ENCODE results near the gene PPM1A. TPM values are rescaled to one million over a fixed set of nuclear protein-coding genes. Genes with fewer than 3 reads are reported as not detected.

The PPM1A gene
- polyA plus RNA-seq, 2 of the 4 experiments (the other 2 are of a cell fraction) = 37.1 to 76.6 TPM

DNA sequence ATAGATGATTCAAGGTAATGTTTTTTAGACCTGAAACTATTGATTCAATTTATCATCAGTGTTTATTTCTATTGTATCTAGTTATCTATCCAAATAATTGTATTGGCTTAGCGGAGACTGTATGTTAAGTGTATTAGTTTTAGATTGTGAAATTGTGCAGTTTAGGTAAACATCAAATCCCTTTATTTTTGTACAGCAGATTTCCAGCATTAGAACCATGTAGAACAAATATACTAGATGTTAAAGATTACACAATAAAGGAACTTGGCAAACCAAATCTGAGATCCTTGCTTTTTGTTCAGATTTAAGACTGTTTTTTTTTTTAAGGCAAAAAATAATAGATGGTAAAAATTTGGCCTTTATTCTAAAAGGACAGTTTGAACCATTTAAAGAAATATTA, 39.3 kb downstream of the PPM1A start:
- FAIRE-seq (no peak), DNase-seq (ENCODE audit: low read depth in 1 of 2, low spot score in 1 of 2) (no peak), ATAC-seq (no peak)
- ChIA-PET POLR2A (no interaction called here), CTCF (no interaction called here)
- WGBS (ENCODE audit: missing lambda C conversion rate) = 85% methylated on average over 1 of the region's 1 CpG
- no peak for TF ChIP-seq CEBPB (IDR thresholded peaks at IDR 0.05)
- TF ChIP-seq, protein P1, sequence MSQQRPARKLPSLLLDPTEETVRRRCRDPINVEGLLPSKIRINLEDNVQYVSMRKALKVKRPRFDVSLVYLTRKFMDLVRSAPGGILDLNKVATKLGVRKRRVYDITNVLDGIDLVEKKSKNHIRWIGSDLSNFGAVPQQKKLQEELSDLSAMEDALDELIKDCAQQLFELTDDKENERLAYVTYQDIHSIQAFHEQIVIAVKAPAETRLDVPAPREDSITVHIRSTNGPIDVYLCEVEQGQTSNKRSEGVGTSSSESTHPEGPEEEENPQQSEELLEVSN (IDR thresholded peaks at IDR 0.05; ENCODE audit: borderline replicate concordance, low read depth) = no peak
- Histone ChIP-seq H3K9me3 (no peaks in the 10 kb centered on the region), H3K4me2 (no peak overlapping the region), H3K4me3 (no peak overlapping the region), H3K4me1 (no peaks in the 10 kb centered on the region), H3K27ac (no peak overlapping the region)

DNA sequence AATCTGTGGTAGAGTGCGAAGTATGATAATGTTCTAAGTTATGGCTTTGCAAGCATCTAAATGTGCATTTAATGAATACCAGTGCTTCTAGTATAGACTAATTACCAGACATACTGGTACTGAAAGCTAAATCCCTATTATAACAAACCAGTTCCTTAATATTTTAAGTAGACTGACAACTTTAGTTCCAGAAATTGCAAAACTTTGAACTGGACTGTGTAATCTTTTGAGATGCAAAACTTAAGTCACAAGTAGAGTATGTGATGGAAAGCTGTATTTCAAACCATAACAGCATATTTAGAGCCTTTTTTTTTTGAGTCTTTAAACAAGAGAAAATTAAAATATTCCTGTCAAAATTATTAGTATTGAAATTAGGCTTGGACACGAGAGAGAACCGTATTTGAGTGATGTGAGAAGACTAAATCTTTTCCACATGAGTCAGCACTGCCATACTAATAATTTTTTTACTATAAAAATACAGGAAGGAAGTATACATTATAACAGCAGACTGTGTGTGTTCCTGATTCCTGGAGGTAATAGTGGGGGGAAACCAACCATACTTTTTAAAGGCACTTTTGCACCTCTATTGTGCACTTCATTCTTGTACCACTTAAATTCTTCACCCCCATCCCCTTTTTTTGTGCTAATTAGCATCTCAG, 45.5 kb downstream of the PPM1A start:
- POLR2A ChIA-PET = no interaction called here
- TF ChIP-seq BHLHE40 (IDR thresholded peaks at IDR 0.05; ENCODE audit: low read depth, low read length) (no peak), RNF2 (IDR thresholded peaks at IDR 0.05; ENCODE audit: borderline replicate concordance, low read depth) (no peak), NFE2L2 (conservative IDR thresholded peaks at IDR 0.05; ENCODE audit: low read length) (no peak), POLR2A (IDR thresholded peaks at IDR 0.05; ENCODE audit: low read length) (no peak), ZSCAN20 (CRISPR knock-in tag; IDR thresholded peaks at IDR 0.05) (no peak), TFCP2L1 (CRISPR knock-in tag; IDR thresholded peaks at IDR 0.05) (no peak), CBX8 (IDR thresholded peaks at IDR 0.05) (no peak), MAZ (IDR thresholded peaks at IDR 0.05; ENCODE audit: borderline replicate concordance, low read depth, low read length) (no peak), KDM5A (IDR thresholded peaks at IDR 0.05) (no peak), KDM1A (IDR thresholded peaks at IDR 0.05; ENCODE audit: low read depth) (no peak), HOXB13 (CRISPR knock-in tag; IDR thresholded peaks at IDR 0.05; ENCODE audit: low read depth) (no peak), HDAC2 (IDR thresholded peaks at IDR 0.05) (no peak), HOXA7 (CRISPR knock-in tag; IDR thresholded peaks at IDR 0.05) (no peak), CBX2 (IDR thresholded peaks at IDR 0.05; ENCODE audit: borderline replicate concordance, low read depth) (no peak)
- TF ChIP-seq, protein P2, sequence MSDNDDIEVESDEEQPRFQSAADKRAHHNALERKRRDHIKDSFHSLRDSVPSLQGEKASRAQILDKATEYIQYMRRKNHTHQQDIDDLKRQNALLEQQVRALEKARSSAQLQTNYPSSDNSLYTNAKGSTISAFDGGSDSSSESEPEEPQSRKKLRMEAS (IDR thresholded peaks at IDR 0.05) = no peak
- TF ChIP-seq, protein P3, sequence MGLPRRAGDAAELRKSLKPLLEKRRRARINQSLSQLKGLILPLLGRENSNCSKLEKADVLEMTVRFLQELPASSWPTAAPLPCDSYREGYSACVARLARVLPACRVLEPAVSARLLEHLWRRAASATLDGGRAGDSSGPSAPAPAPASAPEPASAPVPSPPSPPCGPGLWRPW (IDR thresholded peaks at IDR 0.05) = no peak
- TF ChIP-seq, protein P4, sequence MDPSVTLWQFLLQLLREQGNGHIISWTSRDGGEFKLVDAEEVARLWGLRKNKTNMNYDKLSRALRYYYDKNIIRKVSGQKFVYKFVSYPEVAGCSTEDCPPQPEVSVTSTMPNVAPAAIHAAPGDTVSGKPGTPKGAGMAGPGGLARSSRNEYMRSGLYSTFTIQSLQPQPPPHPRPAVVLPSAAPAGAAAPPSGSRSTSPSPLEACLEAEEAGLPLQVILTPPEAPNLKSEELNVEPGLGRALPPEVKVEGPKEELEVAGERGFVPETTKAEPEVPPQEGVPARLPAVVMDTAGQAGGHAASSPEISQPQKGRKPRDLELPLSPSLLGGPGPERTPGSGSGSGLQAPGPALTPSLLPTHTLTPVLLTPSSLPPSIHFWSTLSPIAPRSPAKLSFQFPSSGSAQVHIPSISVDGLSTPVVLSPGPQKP (IDR thresholded peaks at IDR 0.05; ENCODE audit: low read depth, low read length) = no peak
- TF ChIP-seq, protein P5, sequence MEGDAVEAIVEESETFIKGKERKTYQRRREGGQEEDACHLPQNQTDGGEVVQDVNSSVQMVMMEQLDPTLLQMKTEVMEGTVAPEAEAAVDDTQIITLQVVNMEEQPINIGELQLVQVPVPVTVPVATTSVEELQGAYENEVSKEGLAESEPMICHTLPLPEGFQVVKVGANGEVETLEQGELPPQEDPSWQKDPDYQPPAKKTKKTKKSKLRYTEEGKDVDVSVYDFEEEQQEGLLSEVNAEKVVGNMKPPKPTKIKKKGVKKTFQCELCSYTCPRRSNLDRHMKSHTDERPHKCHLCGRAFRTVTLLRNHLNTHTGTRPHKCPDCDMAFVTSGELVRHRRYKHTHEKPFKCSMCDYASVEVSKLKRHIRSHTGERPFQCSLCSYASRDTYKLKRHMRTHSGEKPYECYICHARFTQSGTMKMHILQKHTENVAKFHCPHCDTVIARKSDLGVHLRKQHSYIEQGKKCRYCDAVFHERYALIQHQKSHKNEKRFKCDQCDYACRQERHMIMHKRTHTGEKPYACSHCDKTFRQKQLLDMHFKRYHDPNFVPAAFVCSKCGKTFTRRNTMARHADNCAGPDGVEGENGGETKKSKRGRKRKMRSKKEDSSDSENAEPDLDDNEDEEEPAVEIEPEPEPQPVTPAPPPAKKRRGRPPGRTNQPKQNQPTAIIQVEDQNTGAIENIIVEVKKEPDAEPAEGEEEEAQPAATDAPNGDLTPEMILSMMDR (IDR thresholded peaks at IDR 0.05) = no peak
- TF ChIP-seq, protein P6, sequence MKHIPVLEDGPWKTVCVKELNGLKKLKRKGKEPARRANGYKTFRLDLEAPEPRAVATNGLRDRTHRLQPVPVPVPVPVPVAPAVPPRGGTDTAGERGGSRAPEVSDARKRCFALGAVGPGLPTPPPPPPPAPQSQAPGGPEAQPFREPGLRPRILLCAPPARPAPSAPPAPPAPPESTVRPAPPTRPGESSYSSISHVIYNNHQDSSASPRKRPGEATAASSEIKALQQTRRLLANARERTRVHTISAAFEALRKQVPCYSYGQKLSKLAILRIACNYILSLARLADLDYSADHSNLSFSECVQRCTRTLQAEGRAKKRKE (CRISPR knock-in tag; IDR thresholded peaks at IDR 0.05; ENCODE audit: low read depth) = no peak
- Histone ChIP-seq H3K27ac (no peak overlapping the region), H3K4me3 (no peak overlapping the region), H3K4me1 (no peaks in the 10 kb centered on the region), H3K9me3 (no peaks in the 10 kb centered on the region), H3K4me2 (no peak overlapping the region)
- no peak for ATAC-seq
- CTCF ChIA-PET = no interaction called here
- FAIRE-seq = peak; percentile 74
- 90% methylated on average over 3 of the region's 3 CpGs for WGBS (ENCODE audit: missing lambda C conversion rate)
- no peak for DNase-seq (ENCODE audit: low read depth in 1 of 2, low spot score in 1 of 2)

Data from A549 (cell line).